GM12892 (cell line): ENCODE measurements around the gene METTL25B.

ENCODE experiments used
- DNase-seq: peaks from one replicate; pipeline ENCODE4 v3.0.0; 2011; ENCODE audit not compliant: insufficient read length
- FAIRE-seq: peaks from 2 replicates; lab custom pipeline; 2011; peaks lifted over from hg19 to GRCh38; lab: Jason Lieb, UNC
- POLR2A ChIP-seq: IDR thresholded peaks from 2 replicates; pipeline ENCODE4 v1.6.1; 2011; ENCODE audit warnings: low read depth, low read length, control low read depth
- POLR2AphosphoS5 ChIP-seq: IDR thresholded peaks from 2 replicates; pipeline ENCODE4 v1.6.1; 2011; ENCODE audit warnings: low read depth, low read length, control low read depth
- TAF1 ChIP-seq: IDR thresholded peaks from 2 replicates; pipeline ENCODE4 v1.6.1; 2011; ENCODE audit warnings: low read depth, mild to moderate bottlenecking, control low read depth, low read length, borderline replicate concordance

METTL25B gene

GRCh38 chr1:156714830-156715229 is 13.4 kb upstream of the METTL25B start:
- no peak for TF ChIP-seq TAF1
- TF ChIP-seq POLR2A, result no peak
- TF ChIP-seq POLR2AphosphoS5, result no peak
- no peak for DNase-seq
- FAIRE-seq, result no peak

- TF ChIP-seq TAF1 (no peak), POLR2A (no peak), POLR2AphosphoS5 (no peak)
- no peak for DNase-seq
- no peak for FAIRE-seq
Observed at GRCh38 chr1:156717351-156717750, 10.9 kb upstream of the METTL25B start.

GRCh38 chr1:156721131-156721530 is 7.1 kb upstream of the METTL25B start:
- DNase-seq (no peak), FAIRE-seq (no peak)
- peak; percentile 56 for TF ChIP-seq POLR2A
- no peak for TF ChIP-seq TAF1
- peak; percentile 69 for TF ChIP-seq POLR2AphosphoS5

- DNase-seq (no peak), FAIRE-seq (no peak)
- no peak for TF ChIP-seq POLR2A
- TF ChIP-seq TAF1, result no peak
- no peak for TF ChIP-seq POLR2AphosphoS5
Observed at GRCh38 chr1:156721535-156721934, 6.7 kb upstream of the METTL25B start.

GRCh38 chr1:156725683-156726280 is 2.5 kb upstream of the METTL25B start:
- peak; percentile 62 for DNase-seq
- no peak for TF ChIP-seq POLR2A
- no peak for TF ChIP-seq TAF1
- no peak; the same call in 1 of the 2 replicates for TF ChIP-seq POLR2AphosphoS5
- peak; percentile 73 for FAIRE-seq

GRCh38 chr1:156726549-156727226 is 1.6 kb upstream of the METTL25B start:
- TF ChIP-seq TAF1 (no peak), POLR2A (no peak), POLR2AphosphoS5 (no peak)
- no peak for DNase-seq
- peak; percentile 57 for FAIRE-seq

GRCh38 chr1:156727492-156727891 is 777 bp upstream of the METTL25B start:
- DNase-seq (no peak), FAIRE-seq (no peak)
- no peak for TF ChIP-seq POLR2A
- TF ChIP-seq POLR2AphosphoS5, result no peak
- TF ChIP-seq TAF1, result no peak

GRCh38 chr1:156728599-156729462 is 562 bp downstream of the METTL25B start, which contains the start of gene ISG20L2:
Gene ISG20L2 (minus strand): TSS chr1:156728766. CDS start chr1:156727652, 1,114 bp downstream.
- TF ChIP-seq TAF1, result no peak
- TF ChIP-seq POLR2A, result peak; percentile 93
- peak; percentile 88 for TF ChIP-seq POLR2AphosphoS5
- peak; percentile 94 for FAIRE-seq

GRCh38 chr1:156733989-156734584 is 5.8 kb downstream of the METTL25B start:
- no peak for DNase-seq
- TF ChIP-seq TAF1 (no peak), POLR2AphosphoS5 (no peak), POLR2A (no peak)
- FAIRE-seq, result no peak

More at GRCh38 chr1:156728599-156729462, 562 bp downstream of the METTL25B start, which contains the start of gene ISG20L2:
- DNase-seq, result peak; percentile 86

GRCh38 chr1:156738407-156738806 is 10.1 kb downstream of the METTL25B start:
- FAIRE-seq (no peak), DNase-seq (no peak)
- TF ChIP-seq POLR2AphosphoS5 (no peak), TAF1 (no peak), POLR2A (no peak)

- no peak for TF ChIP-seq TAF1
- TF ChIP-seq POLR2AphosphoS5, result no peak
- no peak for TF ChIP-seq POLR2A
- FAIRE-seq (no peak), DNase-seq (no peak)
Observed at GRCh38 chr1:156738916-156739315, 10.6 kb downstream of the METTL25B start.

GRCh38 chr1:156740237-156740740 is 12.0 kb downstream of the METTL25B start:
- TF ChIP-seq POLR2AphosphoS5 (no peak), TAF1 (no peak), POLR2A (no peak)
- no peak for DNase-seq
- no peak for FAIRE-seq
